Activated CD4-positive, alpha-beta T cell treated with anti-CD3 and anti-CD28 coated beads for 48 hours (primary cell): ENCODE measurements around the gene STAG3.

Experiments
- DNase-seq: peaks from one replicate; pipeline ENCODE4 v3.0.0-alpha.2; 2020

STAG3 gene

GRCh38 chr7:100156331-100157068 is 21.2 kb upstream of the STAG3 start:
- DNase-seq = no peak

- no peak for DNase-seq
These were observed 20.7 kb upstream of the STAG3 start for GRCh38 chr7:100157069-100157333.

- DNase-seq = no peak
These were observed 20.1 kb upstream of the STAG3 start for GRCh38 chr7:100157334-100158228.

GRCh38 chr7:100158229-100159098 is 19.3 kb upstream of the STAG3 start, which contains the start of gene TRAPPC14:
Gene TRAPPC14, minus strand, starts transcription at chr7:100158723. Its CDS starts 224 bp downstream, at chr7:100158499.
- peak; percentile 96 for DNase-seq

GRCh38 chr7:100159099-100159623 is 18.6 kb upstream of the STAG3 start:
- no peak for DNase-seq

- DNase-seq = no peak
These were observed 17.7 kb upstream of the STAG3 start for GRCh38 chr7:100160067-100160466.

- no peak for DNase-seq
These were observed 14.6 kb upstream of the STAG3 start for GRCh38 chr7:100163006-100163531.

- DNase-seq = no peak
These were observed 13.8 kb upstream of the STAG3 start for GRCh38 chr7:100163871-100164270.

- DNase-seq = peak; percentile 63
These were observed 11.3 kb upstream of the STAG3 start for GRCh38 chr7:100166317-100166940.

- no peak for DNase-seq
These were observed 10.5 kb upstream of the STAG3 start for GRCh38 chr7:100166970-100167911.

GRCh38 chr7:100167912-100168323 is 9.8 kb upstream of the STAG3 start:
- no peak for DNase-seq

- DNase-seq = no peak
These were observed 8.4 kb upstream of the STAG3 start for GRCh38 chr7:100169147-100169850.

- no peak for DNase-seq
These were observed 7.4 kb upstream of the STAG3 start for GRCh38 chr7:100170101-100170897.

- no peak for DNase-seq
These were observed 6.5 kb upstream of the STAG3 start for GRCh38 chr7:100171087-100171681.

GRCh38 chr7:100171840-100172239 is 5.9 kb upstream of the STAG3 start:
- no peak for DNase-seq

GRCh38 chr7:100173806-100174495 is 3.8 kb upstream of the STAG3 start:
- no peak for DNase-seq

- DNase-seq = no peak
These were observed 3.1 kb upstream of the STAG3 start for GRCh38 chr7:100174582-100174981.

GRCh38 chr7:100175296-100175935 is 2.3 kb upstream of the STAG3 start:
- no peak for DNase-seq
